T1000 (cell line): ENCODE results near the gene CRYBB1.
A peak's percentile ranks its signal among the peaks of the same experiment; 100 is the strongest.

Source experiments
- DNase-seq: peaks from one replicate; lab custom pipeline; 2025; ENCODE audit warnings: mixed read lengths; lab: John Stamatoyannopoulos, UW

Gene CRYBB1

GRCh38 chr22:26606611-26607010 is 11.2 kb downstream of the CRYBB1 start:
- no peak for DNase-seq

GRCh38 chr22:26604368-26604767 is 13.5 kb downstream of the CRYBB1 start:
- DNase-seq: no peak

- no peak for DNase-seq
These were observed 15.7 kb downstream of the CRYBB1 start for GRCh38 chr22:26602127-26602526.

GRCh38 chr22:26601726-26602125 is 16.1 kb downstream of the CRYBB1 start:
- no peak for DNase-seq

GRCh38 chr22:26599505-26599904 is 18.3 kb downstream of the CRYBB1 start:
- no peak for DNase-seq

GRCh38 chr22:26597480-26597879 is 20.3 kb downstream of the CRYBB1 start:
- DNase-seq: no peak

GRCh38 chr22:26597026-26597425 is 20.8 kb downstream of the CRYBB1 start:
- DNase-seq: no peak

- DNase-seq: no peak
These were observed 24.1 kb downstream of the CRYBB1 start for GRCh38 chr22:26593763-26594162.

GRCh38 chr22:26592421-26592891 is 25.4 kb downstream of the CRYBB1 start:
- DNase-seq: no peak

GRCh38 chr22:26589845-26590736 is 27.7 kb downstream of the CRYBB1 start, which contains the start of gene TPST2:
TSS of gene TPST2 (minus strand) at chr22:26590132. CDS start at chr22:26541630, 48,502 bp downstream.
- DNase-seq: peak; percentile 55

- DNase-seq: no peak
These were observed 28.4 kb downstream of the CRYBB1 start for GRCh38 chr22:26589367-26589844.

GRCh38 chr22:26588729-26589366 is 29.0 kb downstream of the CRYBB1 start:
- no peak for DNase-seq

GRCh38 chr22:26587991-26588613 is 29.7 kb downstream of the CRYBB1 start:
- no peak for DNase-seq

GRCh38 chr22:26586556-26587325 is 31.1 kb downstream of the CRYBB1 start:
- no peak for DNase-seq

- DNase-seq: peak; percentile 78
These were observed 32.6 kb downstream of the CRYBB1 start for GRCh38 chr22:26585104-26585790.

- no peak for DNase-seq
These were observed 33.8 kb downstream of the CRYBB1 start for GRCh38 chr22:26584010-26584409.

GRCh38 chr22:26581633-26582168 is 36.1 kb downstream of the CRYBB1 start:
- DNase-seq: no peak

- no peak for DNase-seq
These were observed 36.8 kb downstream of the CRYBB1 start for GRCh38 chr22:26581026-26581425.

GRCh38 chr22:26580240-26580962 is 37.4 kb downstream of the CRYBB1 start:
- DNase-seq: no peak

- no peak for DNase-seq
These were observed 38.4 kb downstream of the CRYBB1 start for GRCh38 chr22:26579331-26579886.
